AG20443 (cell line): ENCODE measurements around the gene MSI2.

Experiments
- DNase-seq: peaks from one replicate; pipeline ENCODE4 v3.0.0; 2012; ENCODE audit warnings: low spot score, mixed read lengths

Gene MSI2

DNA sequence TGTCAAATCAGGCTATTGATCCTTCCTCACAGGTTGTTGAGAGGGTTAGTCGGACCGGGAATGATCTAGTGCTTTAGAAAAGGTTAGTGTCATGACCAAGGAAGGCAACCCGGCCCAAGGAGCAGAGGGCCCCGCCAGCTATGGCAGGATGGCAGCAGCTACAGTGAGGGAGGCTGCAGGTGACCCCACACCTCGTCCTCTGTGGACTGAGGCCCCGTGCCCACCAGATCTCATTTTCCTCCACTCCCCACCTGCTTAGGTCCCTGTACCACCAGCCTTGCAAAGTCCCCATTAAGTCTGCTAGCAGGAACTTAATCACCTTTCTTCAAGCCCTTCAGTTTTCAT, 381.3 kb downstream of the MSI2 start:
- DNase-seq, result no peak

DNA sequence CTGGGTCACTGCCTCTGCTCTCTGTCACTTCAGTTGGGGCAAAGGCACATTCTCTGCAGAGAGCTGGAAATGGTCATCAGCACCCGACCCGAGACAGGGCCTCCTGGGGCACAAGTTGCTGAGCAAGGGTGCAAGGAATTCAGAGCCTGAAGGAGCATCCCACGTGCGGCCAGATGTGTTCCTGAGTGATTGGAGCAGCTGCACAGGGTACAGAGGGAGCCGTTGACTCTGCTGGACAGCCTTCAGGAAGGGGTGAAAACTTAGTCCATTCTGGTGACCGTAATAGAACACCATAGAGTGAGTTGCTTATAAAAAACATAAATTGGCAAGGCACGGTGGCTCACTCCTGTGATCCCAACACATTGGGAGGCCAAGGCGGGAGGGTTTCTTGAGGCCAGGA, 382.0 kb downstream of the MSI2 start:
- DNase-seq, result no peak

DNA sequence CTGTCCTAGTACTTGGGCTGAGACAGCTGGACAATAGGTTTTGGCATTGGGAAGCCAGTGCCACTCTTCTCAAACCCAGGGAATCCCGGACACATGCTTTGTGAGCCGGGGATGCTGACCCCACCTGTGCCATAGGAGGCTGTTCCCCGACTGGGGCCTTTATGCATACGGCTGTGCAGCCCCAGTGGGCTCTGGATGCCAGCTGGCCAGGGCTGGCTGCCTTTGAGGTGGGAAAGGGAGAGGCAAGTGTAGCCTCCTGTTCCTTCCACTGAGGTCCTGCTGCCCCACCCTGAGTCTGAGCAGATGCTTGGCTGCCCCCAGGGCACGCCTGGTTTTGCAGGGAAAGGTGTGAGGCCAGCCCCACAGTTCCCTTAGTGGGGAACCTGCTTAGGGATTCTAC, 383.1 kb downstream of the MSI2 start:
- DNase-seq, result no peak

DNA sequence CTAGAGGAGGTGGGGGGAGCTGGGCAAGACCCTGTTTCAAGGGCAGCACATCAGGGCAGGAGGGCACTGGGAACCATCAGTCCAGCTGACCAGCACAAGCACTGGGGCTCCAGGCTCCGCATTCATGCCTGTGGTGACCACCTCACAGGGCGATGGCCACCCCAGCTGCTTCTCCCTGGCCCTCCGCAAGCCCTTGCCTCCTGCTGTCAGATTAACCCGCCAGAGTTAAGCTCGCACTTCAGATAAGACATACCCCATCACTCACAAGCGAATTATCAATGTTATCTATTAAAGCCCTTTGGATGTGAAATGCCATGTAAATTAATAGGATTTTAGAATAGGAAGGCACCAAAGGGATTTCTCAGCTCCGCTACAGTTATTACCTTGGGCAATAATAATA, 383.8 kb downstream of the MSI2 start:
- no peak for DNase-seq

DNA sequence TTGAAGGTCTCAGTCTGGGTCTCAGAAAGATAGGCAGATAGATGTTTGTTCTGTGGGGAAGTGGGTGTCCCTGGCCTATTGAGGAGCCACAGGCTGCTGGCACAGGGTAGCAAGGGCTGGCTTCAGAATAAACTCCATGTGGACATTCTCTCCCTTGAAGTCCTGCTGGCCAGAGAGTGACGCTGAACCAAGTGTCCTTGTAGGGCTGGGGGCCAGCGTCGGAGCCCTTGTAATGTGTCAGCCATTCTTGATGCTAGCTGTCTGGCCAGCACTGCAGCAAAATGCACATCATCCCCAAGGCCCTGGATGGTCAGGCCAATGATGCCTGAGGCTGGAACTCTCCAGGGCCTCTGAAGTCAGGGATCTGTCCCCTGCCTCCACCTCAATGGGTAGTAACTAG, 385.4 kb downstream of the MSI2 start:
- DNase-seq, result no peak

DNA sequence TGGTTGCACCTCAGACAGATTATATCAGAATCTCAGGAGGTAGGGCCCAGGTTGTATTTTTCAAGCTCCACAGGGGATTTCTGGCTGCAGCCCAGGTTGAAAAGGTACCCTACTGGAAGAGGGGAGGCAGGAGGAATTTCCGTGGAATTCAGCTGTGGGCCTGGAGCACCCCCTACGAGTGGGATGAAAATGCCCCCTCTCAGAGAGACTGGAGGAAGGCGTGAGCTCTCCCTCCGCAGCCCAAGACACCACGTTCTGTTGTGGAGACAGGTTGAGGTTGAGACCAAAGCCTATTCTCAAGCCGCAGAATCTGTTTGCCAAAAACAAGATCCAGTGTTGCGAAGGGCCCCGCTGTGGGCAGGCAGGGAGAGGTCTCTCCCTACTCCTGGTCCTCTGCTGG, 386.7 kb downstream of the MSI2 start:
- DNase-seq, result no peak

DNA sequence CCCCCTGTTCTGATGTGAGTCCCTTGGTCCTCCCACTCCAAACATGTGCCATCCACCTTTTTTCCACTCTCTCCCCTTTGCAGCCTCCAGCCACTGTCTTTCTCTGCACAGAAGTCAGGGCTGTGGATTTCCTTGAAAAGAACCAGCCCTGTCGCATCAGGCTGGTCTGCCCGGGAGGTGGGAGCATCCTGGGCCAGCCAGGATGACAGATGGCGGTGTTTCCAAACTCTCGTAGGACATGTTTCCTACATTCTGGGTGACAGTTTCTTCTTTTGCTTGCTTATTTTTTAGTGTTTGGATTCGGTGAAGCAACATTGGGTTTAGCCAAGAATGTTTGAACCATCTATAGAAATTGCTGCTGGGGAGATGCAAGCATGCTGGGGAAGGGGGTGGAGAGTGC, 388.0 kb downstream of the MSI2 start:
- no peak for DNase-seq

DNA sequence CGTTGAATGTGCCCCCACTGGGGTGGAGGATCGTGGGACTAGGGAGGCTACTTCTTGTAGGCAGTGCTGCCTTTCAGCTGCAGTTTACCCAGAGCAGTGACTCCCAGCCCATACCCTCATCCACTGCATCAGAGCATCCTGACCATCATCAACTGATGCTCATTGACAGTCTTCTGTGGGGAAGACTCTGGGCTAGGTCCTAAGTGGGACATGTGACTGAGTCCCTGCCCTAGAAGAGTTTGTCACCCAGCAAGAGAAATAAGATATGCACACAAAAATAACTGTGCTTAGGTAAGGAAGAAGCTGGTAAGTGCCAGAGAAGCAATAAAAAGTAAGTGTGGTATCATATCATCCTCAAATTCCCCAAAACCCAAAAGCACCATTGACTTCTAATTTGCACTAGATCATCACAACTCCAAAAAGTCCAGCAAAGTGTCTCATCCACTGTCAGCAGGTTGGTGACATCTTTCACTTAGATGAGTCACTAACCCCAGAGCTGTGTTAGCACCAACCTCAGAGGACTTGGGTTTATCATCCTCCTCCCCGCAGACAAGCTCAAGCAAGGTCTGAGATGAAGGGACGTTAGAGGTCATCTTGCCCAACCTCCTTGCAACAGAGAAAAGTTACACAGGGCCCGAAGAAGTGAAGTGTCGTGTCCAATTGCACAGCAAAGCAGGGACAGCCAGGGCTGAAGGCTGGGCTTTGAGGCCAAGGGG, 389.8 kb downstream of the MSI2 start:
- DNase-seq, result no peak

DNA sequence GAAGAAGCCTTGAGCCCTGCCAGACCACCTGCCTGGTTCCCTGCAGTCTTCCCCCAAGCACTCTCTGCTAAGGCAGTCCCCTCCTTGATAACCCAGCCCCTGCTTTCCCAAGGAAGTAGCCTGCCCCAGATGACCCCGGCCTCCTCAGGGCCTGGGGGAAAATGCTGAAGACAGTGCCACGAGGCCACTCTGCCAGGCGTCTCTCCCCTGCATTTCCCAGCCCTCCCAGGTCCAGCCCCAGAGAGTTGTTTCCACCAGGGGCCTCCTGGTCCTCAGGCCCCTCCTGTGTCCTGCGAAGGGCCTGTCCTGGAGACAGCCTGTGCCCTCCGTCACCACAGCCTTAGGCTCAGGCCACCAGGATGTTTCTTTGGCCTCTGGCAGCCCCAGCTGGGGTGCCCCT, 392.4 kb downstream of the MSI2 start:
- no peak for DNase-seq

DNA sequence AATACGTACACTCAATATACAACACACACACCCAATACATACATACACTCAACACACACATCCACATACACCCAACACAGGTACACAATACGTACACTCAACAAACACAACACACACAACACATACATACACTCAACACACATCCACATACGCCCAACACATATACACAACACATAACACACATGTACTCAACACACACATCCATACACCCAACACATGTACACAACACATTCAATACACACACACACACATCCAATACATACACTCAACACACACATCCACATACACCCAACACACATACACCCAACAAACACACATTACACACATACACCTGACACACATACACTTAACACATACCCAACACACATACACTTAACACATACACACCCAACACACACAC, 392.9 kb downstream of the MSI2 start:
- no peak for DNase-seq

DNA sequence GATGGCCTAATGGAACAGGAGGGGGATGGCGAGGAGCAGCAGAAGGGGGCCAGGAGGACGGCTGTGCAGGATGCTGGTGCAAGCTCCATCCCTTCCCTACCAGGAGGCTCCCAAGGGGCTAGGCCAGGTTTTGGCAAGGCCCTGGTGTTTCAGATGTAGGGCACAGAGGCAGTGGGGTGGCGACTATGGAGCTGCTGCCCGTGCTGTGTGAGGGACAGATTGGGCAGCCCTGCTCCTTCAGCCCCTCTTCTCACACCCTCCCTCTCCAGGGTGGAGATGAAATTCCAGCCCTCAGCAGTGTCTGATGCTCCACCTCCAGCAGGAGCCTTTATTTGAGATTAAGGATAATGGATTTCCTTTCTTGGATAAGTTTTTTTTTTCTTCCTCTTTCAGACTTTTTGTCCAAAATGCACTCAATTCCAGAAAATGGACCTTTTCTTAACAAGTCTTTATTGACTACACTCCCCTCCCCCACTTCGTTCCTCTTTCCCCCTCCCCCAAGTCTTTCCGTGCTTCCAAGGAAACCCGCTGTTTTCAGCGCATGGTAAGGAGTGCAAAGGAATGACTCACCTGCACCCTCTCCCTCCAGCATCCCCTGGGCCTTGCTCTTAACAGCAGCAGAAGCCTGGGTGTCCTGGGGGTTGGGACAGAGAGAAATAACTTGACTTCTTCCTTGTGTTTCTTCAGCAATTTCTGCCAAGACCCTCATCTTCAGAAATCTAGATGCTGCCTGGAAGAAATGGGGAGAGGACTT, 393.6 kb downstream of the MSI2 start:
- DNase-seq, result no peak

DNA sequence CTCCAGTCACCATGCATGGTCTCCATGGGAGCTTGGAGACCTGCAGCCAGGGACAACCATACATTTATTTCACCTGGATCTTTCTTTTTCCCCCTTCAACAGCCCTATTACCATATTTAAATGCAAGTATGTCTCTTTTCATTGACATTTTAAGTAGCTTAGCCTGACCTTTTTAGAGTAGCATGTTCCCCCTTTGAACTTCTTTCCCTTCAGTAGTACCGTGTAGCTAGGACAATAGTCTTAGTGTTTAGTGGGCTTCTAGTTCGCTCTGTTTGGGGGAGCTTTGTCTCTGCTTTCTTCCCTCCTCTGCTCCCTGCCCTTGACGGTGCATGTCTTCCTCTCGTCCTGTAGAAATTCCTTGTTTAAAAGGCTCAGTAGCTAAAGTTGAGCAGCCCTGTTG, 394.2 kb downstream of the MSI2 start:
- no peak for DNase-seq

DNA sequence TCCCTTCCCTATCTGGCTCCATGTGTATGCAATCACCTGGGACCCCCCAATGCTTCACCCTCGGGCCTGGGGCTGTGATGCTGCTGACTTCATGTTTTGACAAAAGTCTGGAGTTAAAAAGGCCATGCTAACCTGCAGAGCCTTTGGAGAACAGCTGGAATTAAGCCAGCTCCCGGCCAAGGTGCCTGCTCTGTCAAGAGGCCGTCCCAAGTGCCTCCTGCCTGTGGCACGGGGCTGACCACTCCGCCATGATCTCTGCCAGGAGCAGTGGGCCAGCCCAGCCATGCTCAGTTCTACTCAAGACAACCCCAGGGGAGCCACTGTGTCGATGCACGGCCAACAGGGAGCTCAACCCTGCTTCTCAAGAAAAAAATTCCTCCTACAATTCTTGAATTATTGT, 395.1 kb downstream of the MSI2 start:
- no peak for DNase-seq

DNA sequence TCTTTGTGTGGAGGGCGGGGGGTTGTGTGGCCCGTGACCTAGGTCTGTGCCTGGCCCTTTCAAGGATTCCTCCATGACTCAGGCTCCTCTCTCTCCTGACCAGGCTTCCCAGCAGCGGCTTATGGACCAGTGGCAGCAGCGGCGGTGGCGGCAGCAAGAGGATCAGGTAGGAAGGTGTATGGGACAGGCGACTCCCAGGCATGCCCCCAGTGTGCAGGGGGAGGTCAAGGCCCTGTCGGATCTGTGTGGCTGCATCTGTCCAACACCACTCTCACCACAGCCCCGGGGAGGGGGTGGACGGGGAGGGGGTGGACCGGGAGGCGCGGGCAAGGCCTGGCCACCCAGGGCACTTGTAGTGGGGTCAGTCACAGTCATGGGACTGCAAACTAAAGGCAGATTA, 395.7 kb downstream of the MSI2 start:
- DNase-seq, result no peak

DNA sequence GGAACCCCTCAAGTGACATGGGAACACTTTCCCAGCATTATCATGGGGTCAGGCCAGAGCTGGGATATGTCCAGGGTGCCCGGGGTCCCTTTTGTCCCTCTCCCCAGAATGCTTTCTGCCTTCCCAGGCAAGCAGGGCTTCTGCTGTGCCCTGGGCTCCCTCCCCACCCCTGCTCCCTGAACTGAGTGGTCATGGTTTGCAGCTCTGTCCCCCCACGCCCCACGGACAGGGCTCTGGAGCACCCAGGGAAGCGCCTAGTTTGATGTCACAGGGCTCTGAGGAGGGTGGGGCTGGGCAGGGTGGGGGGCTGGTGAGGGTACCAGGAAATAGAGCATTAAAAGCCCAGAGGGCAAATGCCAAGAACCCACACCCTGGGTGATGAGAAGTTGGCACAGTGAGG, 396.5 kb downstream of the MSI2 start:
- no peak for DNase-seq

DNA sequence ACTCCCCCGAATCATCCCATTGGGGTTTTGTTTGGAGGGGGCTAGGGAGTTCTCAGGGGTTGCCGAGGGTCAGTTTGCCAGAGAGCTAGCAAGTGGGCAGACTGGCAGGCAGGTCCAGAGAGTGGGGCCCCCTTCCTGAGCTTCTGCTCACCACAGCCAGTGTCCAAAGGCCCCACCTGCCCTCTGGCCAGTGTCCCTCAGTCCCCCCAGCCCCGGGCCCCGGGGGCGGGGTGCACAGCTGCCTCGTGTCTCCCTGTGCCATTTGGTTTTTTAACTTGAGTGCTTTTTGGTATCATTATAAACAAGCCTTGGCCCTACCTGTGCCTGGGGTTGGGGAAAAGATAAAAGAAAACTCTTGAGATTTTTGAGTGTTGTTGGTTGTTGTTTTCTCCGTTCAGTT, 397.0 kb downstream of the MSI2 start:
- DNase-seq, result no peak

DNA sequence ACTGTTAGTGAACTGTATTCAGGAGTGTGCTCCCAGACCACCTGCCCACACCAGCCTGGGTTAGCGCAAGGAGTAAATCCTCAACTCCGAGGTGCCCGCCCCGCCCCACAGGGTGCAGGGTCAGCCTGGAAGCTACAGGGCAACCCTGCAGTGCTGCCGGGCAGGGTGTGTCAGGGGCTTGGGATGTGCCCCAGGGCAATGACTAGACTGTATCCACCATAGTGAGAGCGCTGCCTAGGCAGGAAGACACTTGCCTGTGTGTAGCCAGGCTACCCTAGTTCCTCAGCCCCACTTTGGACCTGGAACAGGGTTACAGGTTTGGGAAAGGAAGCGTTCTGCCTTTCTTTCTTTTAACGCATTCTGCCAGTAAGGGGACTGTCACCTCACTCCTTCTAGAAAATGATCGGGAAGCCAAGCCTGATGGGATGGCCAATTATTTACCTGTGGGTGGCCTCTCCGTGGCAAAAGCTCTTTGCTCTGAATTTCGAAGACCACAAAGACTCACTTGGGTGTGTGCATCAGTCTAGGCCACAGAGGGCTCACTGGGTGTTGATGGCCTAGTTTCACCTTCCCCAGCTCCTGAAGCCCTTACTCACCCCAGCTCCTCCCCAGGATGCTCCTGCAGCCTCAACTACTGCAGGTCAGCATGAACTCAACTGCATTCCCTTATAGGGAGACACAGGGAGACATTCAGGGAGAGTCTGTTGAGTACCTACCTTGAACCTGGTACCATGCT, 397.9 kb downstream of the MSI2 start:
- no peak for DNase-seq

DNA sequence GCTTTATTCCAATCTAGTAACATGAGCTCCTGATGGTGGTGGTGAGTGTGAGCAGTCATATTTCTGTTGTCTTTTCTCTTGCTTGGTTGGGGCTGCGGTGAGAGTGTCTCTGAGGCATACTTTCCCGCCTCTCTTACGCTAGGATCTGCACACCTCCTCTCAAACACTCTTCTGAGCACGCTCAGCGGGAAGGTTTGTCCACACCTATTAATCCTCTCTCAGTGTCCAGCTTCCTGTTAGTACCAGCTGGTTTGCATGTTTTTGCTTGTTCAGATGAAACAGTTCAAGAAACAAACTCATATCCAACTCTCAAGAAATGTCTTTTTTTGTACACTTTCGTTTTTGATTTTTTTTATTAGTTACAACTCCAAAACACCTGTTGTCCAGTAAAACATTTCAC, 399.2 kb downstream of the MSI2 start:
- no peak for DNase-seq

DNA sequence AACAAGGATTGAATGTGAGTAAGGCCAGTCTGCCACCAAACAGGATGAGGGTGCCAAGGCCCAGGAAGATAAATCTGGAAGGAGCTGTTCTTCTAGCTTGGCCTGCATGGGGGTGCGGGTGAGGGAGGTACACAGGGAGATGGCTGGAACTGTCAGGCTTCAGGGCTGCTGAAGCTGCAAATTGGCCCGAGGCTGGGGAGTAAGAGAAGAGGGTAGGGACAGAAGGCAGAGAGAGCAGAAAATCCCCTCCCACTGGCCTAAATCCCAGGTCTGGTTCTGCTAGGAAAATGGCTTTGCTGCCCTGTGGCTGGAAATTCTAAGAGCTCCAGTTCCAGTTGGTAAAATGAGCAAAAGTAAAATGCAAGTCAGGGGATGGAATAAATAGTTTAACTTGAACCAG, 400.9 kb downstream of the MSI2 start:
- DNase-seq, result no peak

DNA sequence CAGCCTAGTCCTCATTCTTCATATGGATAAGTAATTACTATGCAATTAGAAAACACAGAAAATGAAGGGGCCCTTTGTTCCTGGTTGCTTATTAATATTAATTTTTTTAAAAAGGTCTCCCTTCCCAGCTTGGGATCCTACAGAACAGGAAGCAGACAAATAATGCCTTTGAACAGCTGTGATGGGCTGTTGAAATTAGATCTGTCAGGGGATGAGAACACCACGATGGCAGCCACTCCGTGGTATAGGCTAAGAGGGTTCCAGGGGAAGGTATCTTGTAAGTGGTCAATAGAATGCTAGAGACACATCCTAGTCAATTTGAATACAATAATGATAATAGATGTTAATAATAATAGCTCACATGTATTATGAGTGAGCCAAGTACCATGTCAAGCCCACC, 405.7 kb downstream of the MSI2 start:
- no peak for DNase-seq

DNA sequence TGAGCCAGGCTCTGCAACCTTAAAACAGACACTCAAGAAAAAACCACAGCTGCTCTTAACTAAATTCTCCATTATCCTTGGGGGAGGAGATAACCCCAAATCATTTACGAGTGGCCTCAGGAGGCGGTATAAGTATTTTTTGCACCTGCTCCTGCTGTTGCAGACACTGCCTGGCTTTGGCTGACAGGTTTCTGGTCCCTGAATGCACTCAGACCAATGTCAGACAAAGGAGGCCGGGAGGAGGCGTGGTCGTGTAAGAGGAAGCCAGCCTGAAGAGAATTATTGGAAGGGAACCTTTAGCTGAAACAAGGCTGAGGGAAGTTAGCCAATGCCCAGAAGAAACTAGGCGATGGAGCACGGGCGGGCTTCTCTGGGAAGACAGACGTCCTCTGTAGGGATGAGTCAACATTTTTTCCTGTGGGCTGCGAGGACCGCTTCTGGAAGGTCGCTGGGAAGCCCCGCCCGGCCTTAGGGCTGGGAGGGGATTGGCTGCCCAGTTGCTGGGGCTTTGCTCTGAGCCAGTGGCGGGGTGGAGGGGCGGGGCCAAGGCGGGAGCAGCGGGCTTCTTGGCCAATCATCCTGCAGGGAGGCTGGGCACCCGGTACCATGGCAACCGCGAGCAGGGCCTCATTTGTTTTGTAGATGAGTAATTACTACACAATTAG, 406.5 kb downstream of the MSI2 start:
- peak; percentile 99 for DNase-seq

DNA sequence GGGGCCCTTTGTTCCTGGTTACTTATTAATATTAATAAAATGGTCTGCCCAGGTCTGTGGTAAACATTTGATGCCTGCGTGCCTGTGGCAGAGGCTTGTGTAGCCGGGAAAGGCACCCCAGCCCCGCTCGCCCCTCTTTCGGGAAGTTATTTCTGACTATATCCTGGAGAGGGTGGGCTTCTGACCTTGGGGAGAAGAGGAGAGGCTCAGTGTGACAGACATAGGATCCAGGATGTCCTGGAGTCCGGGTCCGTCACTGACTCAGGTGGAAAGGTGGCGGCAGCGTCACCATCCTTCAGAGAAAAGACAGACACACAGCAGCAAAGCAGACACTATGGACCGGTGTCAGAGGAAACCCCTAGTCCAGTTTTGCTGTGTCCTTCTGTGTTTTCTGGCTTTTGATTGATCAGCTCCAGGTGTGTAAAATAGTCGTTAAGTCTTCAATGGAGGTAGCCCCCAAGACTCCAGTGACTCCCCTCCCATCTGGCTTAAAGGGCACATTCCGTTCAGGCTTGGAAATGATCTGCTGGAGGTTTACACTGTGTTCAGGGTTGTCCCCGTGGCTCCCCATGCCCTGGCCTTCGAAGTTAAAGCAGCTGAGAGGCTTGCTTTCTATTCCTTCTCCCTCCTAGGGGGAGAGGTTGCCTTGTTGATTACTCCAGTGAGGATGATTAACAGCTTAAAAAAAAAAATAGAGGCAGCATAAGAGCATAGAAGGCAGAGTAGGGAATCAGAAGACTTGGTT, 407.2 kb downstream of the MSI2 start:
- no peak for DNase-seq
